ENCODE measurements around the gene MAPKAP1. TPM values are rescaled to one million over a fixed set of nuclear protein-coding genes. Genes with fewer than 3 reads are reported as not detected.

The MAPKAP1 gene
- total and polyA plus RNA-seq, 9 of the 15 experiments (the other 6 are each of a cell fraction or from before 2014, with no cell fraction given): 2.6 to 82.1 (median 61.1) TPM

DNA sequence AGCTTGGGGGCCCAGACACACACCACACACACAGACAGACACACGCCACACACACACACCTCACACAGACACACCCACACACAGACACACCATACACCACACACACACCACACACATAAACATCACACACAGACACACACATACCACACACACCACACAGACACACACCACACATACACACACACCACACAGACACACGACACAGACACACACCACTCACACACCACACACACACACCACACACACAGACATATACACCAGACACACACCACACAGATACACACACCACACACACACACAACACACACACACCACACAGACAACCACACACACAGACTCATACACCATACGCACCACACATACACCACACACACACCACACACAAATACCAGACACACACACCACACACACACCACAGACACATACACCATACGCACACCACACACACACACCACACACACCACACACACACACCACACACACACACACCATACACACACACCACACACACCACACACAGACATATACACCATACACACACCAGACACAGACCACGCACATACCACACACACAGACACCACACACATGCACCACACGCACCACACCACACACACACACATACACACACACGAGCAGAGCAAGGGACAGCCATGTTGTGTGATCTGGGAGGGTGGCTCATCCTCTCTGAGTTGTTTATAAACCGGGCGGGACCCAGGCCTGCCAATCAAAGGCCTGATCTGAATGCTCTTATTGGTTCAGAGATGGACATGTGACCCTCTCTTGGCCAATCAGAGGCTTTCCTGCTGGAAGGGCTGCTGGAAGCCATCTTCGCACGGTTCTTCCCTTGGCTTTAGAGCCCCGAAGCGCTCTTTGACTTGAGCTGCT lies 297.1 kb downstream of the MAPKAP1 start (continued):
- TF ChIP-seq RBBP5 (IDR thresholded peaks at IDR 0.05; ENCODE audit: borderline replicate concordance, insufficient read depth, low read length, poor library complexity, severe bottlenecking) (no peak), PHF8 (IDR thresholded peaks at IDR 0.05; ENCODE audit: borderline replicate concordance, low read length) (peak; percentile 28; the same call in 1 of the 2 replicates), HNRNPL (IDR thresholded peaks at IDR 0.05; ENCODE audit: low read depth, low read length) (no peak), CHD2 (IDR thresholded peaks at IDR 0.05; ENCODE audit: low read depth, low read length) (peak; percentile 53), HDAC1 (IDR thresholded peaks at IDR 0.05) (no peak; a peak in 2 of 4 replicates), ZNF76 (CRISPR knock-in tag; IDR thresholded peaks at IDR 0.05; ENCODE audit: borderline replicate concordance) (no peak), POLR2AphosphoS5 (IDR thresholded peaks at IDR 0.05; ENCODE audit: control insufficient read depth, insufficient read depth, low read depth, low read length) (no peak), MAFK (IDR thresholded peaks at IDR 0.05; ENCODE audit: low read length) (no peak), ZZZ3 (IDR thresholded peaks at IDR 0.05) (no peak), SMAD3 (CRISPR knock-in tag; conservative IDR thresholded peaks at IDR 0.05) (no peak), CBX5 (IDR thresholded peaks at IDR 0.05; ENCODE audit: borderline replicate concordance, low read depth) (no peak; the same call in 1 of the 2 replicates), BHLHE40 (IDR thresholded peaks at IDR 0.05; ENCODE audit: low read length) (no peak)
- TF ChIP-seq, protein P1, sequence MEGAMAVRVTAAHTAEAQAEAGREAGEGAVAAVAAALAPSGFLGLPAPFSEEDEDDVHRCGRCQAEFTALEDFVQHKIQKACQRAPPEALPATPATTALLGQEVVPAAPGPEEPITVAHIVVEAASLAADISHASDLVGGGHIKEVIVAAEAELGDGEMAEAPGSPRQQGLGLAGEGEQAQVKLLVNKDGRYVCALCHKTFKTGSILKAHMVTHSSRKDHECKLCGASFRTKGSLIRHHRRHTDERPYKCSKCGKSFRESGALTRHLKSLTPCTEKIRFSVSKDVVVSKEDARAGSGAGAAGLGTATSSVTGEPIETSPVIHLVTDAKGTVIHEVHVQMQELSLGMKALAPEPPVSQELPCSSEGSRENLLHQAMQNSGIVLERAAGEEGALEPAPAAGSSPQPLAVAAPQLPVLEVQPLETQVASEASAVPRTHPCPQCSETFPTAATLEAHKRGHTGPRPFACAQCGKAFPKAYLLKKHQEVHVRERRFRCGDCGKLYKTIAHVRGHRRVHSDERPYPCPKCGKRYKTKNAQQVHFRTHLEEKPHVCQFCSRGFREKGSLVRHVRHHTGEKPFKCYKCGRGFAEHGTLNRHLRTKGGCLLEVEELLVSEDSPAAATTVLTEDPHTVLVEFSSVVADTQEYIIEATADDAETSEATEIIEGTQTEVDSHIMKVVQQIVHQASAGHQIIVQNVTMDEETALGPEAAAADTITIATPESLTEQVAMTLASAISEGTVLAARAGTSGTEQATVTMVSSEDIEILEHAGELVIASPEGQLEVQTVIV (CRISPR knock-in tag; IDR thresholded peaks at IDR 0.05; ENCODE audit: borderline replicate concordance): no peak
- TF ChIP-seq, protein P2, sequence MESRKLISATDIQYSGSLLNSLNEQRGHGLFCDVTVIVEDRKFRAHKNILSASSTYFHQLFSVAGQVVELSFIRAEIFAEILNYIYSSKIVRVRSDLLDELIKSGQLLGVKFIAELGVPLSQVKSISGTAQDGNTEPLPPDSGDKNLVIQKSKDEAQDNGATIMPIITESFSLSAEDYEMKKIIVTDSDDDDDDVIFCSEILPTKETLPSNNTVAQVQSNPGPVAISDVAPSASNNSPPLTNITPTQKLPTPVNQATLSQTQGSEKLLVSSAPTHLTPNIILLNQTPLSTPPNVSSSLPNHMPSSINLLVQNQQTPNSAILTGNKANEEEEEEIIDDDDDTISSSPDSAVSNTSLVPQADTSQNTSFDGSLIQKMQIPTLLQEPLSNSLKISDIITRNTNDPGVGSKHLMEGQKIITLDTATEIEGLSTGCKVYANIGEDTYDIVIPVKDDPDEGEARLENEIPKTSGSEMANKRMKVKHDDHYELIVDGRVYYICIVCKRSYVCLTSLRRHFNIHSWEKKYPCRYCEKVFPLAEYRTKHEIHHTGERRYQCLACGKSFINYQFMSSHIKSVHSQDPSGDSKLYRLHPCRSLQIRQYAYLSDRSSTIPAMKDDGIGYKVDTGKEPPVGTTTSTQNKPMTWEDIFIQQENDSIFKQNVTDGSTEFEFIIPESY (CRISPR knock-in tag; IDR thresholded peaks at IDR 0.05): no peak
- TF ChIP-seq, protein P3, sequence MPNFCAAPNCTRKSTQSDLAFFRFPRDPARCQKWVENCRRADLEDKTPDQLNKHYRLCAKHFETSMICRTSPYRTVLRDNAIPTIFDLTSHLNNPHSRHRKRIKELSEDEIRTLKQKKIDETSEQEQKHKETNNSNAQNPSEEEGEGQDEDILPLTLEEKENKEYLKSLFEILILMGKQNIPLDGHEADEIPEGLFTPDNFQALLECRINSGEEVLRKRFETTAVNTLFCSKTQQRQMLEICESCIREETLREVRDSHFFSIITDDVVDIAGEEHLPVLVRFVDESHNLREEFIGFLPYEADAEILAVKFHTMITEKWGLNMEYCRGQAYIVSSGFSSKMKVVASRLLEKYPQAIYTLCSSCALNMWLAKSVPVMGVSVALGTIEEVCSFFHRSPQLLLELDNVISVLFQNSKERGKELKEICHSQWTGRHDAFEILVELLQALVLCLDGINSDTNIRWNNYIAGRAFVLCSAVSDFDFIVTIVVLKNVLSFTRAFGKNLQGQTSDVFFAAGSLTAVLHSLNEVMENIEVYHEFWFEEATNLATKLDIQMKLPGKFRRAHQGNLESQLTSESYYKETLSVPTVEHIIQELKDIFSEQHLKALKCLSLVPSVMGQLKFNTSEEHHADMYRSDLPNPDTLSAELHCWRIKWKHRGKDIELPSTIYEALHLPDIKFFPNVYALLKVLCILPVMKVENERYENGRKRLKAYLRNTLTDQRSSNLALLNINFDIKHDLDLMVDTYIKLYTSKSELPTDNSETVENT (CRISPR knock-in tag; IDR thresholded peaks at IDR 0.05): no peak
- TF ChIP-seq, protein P4, sequence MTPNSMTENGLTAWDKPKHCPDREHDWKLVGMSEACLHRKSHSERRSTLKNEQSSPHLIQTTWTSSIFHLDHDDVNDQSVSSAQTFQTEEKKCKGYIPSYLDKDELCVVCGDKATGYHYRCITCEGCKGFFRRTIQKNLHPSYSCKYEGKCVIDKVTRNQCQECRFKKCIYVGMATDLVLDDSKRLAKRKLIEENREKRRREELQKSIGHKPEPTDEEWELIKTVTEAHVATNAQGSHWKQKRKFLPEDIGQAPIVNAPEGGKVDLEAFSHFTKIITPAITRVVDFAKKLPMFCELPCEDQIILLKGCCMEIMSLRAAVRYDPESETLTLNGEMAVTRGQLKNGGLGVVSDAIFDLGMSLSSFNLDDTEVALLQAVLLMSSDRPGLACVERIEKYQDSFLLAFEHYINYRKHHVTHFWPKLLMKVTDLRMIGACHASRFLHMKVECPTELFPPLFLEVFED (CRISPR knock-in tag; conservative IDR thresholded peaks at IDR 0.05): peak; percentile 87
- TF ChIP-seq, protein P5, sequence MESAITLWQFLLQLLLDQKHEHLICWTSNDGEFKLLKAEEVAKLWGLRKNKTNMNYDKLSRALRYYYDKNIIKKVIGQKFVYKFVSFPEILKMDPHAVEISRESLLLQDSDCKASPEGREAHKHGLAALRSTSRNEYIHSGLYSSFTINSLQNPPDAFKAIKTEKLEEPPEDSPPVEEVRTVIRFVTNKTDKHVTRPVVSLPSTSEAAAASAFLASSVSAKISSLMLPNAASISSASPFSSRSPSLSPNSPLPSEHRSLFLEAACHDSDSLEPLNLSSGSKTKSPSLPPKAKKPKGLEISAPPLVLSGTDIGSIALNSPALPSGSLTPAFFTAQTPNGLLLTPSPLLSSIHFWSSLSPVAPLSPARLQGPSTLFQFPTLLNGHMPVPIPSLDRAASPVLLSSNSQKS (CRISPR knock-in tag; IDR thresholded peaks at IDR 0.05): no peak

All from K562 (cell line).